HG02623 (cell line): ENCODE measurements around the gene POU2F1.

Experiments used
- ATAC-seq: cut with Tn5 transposase; IDR thresholded peaks from one replicate; pipeline ENCODE4 v1.9.1; 2021; ENCODE audit warnings: moderate library complexity; ENCODE audit not compliant: unreplicated experiment

POU2F1 gene

DNA sequence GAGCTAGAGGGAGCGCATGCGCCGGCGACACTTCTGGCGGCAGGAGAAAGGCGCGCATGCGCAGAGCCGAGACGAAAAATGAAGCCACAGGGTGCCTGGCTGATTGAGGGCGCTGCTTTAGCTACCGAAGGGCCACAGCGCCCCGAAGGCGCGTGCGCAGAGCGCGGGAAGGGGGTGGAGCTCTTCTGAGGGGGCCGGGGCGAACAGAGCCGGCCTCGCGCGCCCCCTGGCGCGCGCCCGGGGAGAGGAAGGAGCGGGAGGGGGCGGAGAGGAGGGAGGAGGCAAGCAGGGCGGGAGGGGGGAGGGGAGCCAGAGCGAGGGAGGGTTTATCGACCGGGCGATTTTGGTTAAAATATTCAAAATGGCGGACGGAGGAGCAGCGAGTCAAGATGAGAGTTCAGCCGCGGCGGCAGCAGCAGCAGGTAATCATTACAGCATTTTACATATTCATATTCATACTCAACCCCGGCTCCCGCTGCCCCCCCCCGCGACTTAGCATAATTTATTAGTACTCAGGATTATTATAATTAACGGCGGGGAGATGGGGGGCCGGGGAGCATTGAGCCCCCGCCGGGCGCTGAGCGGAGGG is at the start of gene POU2F1:
Gene POU2F1, plus strand, starts transcription at position 350 of the 589 bp plus-strand sequence. Its CDS starts 12 bp downstream, at position 362.
- ATAC-seq, result peak; percentile 48

GRCh38 chr1:167171286-167171929 is 49.3 kb upstream of the POU2F1 start:
- ATAC-seq, result no peak

DNA sequence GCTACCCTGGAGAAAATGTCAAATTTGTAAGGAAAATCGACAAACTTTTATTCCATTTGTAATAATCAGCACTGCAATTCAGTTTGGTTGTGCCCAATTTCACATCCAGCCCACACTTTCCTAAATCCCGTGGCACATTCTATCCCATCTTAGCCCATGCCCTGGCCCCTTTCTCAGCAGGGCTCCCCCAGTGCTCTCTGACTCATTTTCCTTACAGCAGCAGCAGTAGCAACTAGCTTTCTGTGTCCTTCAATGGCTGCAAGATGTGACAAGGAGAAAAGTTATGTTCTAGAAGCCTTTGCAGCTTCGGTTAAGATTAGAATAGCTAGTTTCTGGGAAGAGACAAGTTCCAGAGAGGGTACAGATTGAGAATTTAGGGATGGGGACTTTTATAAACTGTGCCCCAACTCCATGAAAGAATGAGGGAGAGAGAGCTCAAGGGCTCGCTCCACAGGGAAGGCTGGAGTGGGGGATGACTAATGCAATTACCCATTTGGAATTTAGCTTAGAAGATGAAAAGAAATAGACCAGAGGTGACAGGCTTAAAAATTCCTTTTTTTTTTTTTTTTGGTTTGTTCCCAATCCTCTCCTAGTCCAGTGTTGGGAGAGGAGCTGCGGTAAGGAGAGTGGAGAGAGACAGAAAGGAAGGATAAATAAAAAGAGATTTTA is 47.0 kb upstream of the POU2F1 start:
- no peak for ATAC-seq

DNA sequence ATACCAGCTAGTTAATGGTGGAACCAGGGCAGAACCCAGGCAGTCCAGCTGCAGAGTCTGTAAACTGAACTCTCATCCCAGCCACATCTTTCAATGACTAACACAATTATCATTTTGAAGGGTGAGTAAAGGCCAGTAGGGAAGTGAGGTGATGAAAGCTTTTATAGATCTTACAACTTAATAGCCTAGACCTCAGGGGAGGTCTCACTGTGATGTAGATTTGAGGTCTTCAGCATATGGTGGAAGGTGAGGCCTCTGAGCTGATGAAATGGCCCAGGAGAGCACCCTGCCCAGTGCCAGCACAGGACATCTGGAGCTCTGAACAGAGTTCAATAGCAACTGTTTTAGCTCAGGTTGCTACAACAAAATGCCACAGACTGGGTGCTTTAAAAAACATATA is 44.8 kb upstream of the POU2F1 start:
- no peak for ATAC-seq

- no peak for ATAC-seq
Observed at GRCh38 chr1:167178831-167179230, 41.9 kb upstream of the POU2F1 start.

DNA sequence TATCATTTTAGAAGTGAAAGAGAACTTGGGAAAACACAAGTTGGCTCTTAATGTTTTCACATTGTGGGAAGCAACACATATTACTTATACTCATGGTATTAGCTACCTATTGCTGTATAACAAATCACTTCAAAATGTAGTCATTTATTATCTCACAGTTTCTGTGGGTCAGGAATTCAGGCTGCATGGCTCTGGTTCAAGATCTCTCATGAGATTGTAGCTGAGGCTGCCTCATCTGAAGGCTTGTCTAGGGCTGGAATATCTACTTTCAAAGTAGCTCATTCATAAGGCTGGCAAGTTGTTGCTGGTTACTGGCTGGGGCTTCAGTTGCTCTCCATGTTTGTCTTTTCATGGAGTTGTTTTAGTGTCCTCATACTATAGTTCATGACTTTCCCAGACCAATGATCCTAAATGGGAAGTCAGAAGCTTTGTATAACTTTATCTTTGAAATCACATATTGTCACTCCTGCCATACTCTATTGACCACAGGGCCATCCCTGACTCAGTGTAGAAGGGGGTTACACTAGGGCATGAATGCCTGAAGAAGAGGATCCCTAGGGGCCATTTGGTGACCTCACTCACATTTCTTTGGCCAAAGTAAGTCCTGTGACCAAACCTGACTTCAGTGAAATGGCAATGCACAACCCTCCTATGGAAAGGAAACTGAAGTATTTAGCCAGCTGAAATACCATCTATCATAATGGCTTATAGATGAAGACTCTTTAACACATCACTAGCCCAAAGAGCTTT is 37.9 kb upstream of the POU2F1 start:
- ATAC-seq, result no peak

DNA sequence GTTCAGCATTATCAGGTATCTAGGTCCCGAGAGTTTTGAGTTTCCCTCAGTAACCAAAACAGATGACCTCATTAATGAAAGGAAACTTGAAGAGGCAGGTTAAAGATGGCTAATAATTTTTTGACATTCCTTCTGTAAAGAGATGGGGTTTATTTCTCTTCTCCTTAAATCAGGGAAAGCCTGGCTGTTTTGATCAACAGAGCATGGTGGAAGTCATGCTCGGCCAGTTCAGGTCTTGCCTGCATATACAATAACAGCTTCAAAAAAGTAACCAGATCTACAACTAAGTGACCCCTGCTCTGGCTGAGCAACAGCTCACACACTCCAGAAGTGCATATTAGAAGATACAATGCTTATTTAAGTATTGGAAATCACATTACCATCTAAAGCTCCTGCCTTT is 36.6 kb upstream of the POU2F1 start:
- ATAC-seq, result no peak

- no peak for ATAC-seq
Observed at GRCh38 chr1:167185062-167185461, 35.6 kb upstream of the POU2F1 start.

- ATAC-seq, result no peak
Observed at GRCh38 chr1:167185974-167186657, 34.6 kb upstream of the POU2F1 start.

- ATAC-seq, result no peak
Observed at GRCh38 chr1:167186771-167187170, 33.9 kb upstream of the POU2F1 start.

GRCh38 chr1:167190747-167191237 is 29.9 kb upstream of the POU2F1 start:
- ATAC-seq, result no peak

DNA sequence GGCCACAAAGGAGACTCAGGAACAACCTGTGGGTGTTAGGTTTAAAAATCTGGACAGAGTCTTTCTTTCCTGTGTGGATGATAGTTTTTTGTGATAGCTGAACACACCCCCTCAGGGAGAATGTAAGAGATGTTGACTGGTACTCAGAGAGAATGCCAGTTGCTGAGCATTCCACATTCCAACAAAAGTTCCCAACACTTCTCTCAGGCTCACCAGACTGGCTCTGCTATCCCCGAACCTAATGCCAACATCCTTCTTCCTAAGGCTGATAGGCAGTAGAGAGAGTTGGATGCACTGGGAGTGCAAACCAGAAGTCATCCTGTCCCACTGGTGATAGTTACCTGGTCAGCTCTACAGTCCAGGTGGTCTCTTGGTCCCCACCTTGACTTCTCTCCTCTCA is 28.7 kb upstream of the POU2F1 start:
- ATAC-seq, result no peak

DNA sequence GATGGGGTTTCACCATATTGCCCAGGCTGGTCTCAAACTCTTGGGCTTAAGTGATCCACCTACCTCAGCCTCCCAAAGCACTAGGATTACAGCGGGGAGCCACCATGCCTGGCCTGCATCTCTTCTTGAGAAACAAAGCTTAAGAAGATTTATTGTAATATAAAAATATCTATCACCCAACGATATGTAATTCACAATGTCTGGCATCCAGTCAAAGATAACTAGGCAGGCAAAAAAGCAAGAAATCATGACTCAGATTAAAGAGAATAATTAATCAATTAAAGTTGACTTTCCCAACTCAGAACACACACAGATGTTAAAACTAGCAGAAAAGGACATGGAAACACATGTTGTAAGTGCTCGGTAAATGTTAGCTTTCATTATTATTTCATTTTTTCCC is 26.5 kb upstream of the POU2F1 start:
- no peak for ATAC-seq

DNA sequence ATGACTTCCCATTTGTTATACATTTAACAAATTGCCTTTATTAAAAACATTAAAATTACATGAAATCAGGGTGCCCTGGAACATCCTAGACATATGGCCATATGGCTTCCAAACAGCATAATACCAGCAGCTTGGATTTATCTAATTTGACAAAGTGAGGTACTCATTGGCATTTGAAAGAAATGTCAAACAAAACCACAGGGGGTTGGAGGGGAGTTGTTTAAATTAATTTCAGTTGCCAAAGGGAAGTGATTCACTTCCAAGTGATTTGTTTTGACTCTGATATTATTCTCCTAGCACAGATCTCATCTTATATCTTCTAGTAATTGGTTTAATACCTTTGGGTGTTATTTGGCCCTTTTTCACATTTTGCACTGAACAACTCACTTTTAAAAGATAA is 24.5 kb upstream of the POU2F1 start:
- ATAC-seq, result no peak

- ATAC-seq, result no peak
Observed at GRCh38 chr1:167197236-167197635, 23.4 kb upstream of the POU2F1 start.

DNA sequence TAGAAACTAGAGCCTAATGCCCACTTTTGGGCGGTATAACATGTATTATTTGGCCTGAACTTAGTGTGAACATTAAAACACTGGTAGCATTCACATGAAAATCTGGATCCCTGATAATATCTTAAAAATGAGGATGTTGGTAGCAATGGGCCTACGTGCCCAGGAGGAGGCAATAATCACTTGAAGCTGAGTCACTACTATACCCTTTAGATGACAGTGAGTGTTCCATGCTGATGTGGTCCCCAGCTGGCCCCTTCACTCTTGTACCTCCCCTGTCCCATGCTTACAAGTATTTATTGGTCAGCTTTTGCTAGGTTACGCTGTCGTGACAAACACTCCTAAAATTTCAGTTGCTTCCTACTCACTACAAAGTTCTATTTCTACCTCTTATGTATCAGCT is 23.0 kb upstream of the POU2F1 start:
- ATAC-seq, result no peak

DNA sequence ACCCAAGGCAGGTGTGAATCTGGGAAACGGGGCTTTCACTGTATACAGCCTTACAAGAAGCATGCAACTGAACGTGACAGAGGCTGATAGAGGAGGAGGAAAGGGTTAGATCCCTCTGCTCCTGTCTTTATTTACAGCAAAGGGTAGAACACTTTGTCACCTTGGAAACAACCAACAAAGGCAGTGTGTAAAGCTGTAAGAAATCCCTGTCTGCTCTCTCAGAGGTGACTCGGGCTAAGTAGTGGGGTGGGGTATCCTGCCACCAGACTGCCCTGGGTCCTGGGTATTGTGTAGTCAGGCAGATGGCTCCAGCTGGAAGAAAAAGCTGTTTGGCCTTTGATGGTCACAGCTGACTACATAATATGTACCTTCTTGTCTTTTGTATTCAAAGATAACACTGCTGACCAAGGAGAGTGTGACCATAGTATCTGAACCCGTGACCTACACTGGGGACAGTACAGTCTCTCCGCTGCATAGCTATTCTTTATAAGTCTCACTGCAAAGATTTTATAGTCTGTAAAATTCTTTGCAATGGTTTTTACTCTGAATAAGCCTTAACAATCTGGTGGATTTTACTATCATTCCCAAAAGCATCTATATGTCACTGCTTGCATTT is 22.1 kb upstream of the POU2F1 start:
- no peak for ATAC-seq

GRCh38 chr1:167199656-167200055 is 21.0 kb upstream of the POU2F1 start:
- no peak for ATAC-seq

GRCh38 chr1:167200272-167200671 is 20.4 kb upstream of the POU2F1 start:
- no peak for ATAC-seq

DNA sequence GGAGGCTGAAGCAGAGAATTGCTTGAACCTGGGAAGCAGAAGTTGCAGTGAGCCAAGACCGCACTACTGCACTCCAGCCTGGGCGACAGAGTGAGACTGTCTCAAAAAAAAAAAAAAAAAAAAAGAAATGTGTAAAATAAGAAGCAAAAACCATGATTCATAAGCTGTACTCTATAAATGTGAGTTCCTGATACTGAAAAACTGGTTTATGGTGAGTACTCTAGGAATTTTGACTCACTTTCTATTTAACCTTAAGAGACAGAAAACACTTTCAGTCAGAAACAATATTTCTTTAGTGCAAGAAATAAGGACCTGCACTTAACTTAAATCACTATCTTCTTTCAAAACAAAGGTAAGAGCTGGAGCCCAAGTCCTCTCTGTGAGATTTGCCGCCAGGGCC is 19.9 kb upstream of the POU2F1 start:
- ATAC-seq, result no peak

- ATAC-seq, result no peak
Observed at GRCh38 chr1:167202049-167202448, 18.6 kb upstream of the POU2F1 start.
